ENCODE measurements around the gene CACNA2D4.

DNA sequence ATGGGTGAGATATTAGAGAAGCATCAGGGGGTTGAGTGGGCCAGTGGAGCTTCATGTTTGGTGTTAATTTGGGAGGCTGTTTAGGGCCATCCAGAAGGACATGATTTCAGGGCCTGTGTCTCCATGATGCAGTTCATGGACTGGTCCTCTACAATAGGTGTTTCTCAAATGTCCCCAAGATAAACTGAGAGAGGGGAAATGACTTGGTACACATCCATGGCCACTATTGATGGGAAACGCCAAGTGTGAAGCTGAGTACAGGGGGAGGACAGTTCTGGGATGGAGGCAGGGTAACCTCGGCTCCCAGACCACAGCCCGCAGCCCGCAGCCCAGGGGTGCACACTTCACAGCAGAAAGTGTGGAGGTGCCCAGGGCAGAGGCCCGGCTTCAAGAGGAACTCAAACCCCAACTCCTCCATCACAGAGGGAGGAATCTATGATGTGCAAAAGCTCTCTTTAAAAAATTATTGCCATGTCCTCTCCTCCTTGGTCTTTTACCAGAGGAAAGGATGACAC lies 33.3 kb downstream of the CACNA2D4 start:
- TF ChIP-seq CTCF (conservative IDR thresholded peaks at IDR 0.05 in 1 of 2, IDR thresholded peaks at IDR 0.05 in 1 of 2; ENCODE audit: low read depth in 1 of 2, low read length in 2 of 2) (no peak), EZH2 (IDR thresholded peaks at IDR 0.05; ENCODE audit: low read length, missing control alignments) (no peak)
